GM12875 (cell line): ENCODE results near the gene LHFPL3.

Experiments
- H3K4me3 ChIP-seq: one replicate; pipeline ENCODE4 v1.5.1; 2011; ENCODE audit warnings: low read depth, low read length, control low read depth
- CTCF ChIP-seq: IDR thresholded peaks from 2 replicates; pipeline ENCODE4 v1.5.1; 2011; ENCODE audit warnings: low read depth, mild to moderate bottlenecking, control low read depth, inconsistent platforms, low read length, moderate library complexity, borderline replicate concordance; ENCODE audit not compliant: insufficient read depth

LHFPL3 gene

DNA sequence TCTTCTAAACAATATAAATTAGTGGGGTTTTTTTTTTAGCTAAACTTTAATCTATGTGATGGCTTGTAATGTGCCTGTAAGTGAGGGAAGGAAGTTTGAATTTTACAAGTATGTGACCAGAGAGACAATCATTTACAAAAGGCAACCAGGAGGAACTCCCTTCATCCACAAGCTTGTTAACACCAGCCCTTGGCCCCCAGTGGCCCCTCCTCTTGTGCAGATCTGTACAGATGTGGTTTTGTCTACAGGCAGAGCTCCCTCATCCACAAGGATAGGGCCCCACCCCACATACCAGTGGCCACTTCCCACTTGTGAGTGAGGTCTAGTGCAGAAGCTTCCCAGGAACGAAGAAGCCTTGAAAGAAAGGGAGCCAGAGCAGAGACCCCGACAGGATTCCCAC, 451.5 kb downstream of the LHFPL3 start:
- H3K4me3 ChIP-seq: no peak overlapping the region
- TF ChIP-seq CTCF: no peak

DNA sequence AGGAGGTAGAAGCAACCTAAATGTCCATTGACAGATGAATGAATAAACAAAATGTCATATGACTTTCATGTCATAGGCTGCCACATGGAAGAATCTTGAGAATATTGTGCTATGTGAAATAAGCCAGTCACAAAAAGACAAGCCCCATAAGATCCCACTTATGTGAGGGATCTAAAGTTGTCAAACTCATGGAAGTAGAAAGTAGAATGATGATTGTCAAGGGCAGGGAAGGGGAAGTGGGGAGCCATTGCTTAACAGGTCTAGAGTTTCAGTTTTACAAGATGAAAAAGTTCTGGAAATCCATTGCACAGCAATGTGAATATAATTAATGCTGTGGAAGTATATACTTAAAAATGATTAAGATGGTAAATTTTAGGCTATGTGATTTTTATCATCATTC, 456.3 kb downstream of the LHFPL3 start:
- no peak overlapping the region for H3K4me3 ChIP-seq
- no peak for TF ChIP-seq CTCF

DNA sequence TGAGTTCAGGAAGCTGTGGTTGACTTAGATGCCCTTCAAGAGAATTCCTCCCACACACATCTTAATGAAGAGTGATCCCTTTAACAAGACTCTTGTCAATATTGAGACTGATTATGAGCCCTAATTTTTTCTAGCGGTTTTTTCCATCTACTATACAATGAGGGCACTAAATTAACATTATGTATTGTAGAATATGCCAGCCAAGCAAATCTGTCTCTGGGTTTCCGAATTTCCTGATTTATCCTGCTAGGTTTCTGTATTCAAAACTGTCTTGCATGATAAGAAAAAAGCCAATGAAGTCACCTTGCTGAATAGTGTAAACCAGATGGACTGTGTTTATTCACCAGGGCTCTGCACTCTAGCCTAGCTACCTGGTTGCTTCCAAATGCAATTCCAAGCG, 461.4 kb downstream of the LHFPL3 start:
- H3K4me3 ChIP-seq: no peak overlapping the region
- TF ChIP-seq CTCF: no peak

- H3K4me3 ChIP-seq: no peak overlapping the region
- TF ChIP-seq CTCF: no peak
These were observed 462.0 kb downstream of the LHFPL3 start for GRCh38 chr7:104790440-104790839.

DNA sequence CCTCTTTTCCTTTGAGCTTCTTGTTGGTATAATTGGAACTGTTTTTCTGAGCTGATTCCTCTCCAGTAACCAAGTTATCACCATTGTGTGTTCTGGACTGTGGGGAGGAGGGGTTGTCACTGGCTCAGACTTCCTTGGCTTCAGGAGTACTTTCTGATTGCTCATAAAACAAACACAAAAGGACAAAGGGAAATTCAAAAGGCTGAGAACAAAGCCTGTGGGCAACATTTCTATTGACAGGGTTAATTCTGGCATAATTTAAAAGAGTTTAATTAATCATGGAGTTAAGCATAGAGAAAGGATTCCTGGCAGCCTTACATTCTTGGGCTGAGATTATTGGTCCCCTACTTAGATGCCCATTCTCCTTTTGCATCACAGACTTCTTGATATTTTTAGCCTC, 462.7 kb downstream of the LHFPL3 start:
- TF ChIP-seq CTCF: no peak
- no peak overlapping the region for H3K4me3 ChIP-seq

DNA sequence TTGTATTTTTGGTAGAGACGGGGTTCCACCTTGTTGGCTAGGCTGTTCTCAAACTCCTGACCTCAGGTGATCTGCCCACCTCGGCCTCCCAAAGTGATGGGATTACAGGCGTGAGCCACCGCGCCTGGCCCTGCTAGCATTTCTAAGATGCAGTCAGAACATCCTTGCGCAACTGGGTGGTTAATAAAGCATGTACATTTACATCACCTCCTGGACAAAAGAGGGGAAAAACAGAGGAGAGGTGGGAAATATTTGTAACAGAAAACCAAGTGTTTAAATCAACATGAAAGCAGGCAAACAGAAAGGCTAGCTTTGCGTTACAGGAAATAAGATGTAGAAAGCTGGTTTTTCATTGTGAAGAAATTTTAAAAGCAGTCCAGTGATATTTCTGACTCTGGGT, 464.7 kb downstream of the LHFPL3 start:
- TF ChIP-seq CTCF: no peak

GRCh38 chr7:104794154-104794553, 465.8 kb downstream of the LHFPL3 start:
- no peak for TF ChIP-seq CTCF
- no peak overlapping the region for H3K4me3 ChIP-seq

More for the DNA sequence above, 464.7 kb downstream of the LHFPL3 start:
- no peak overlapping the region for H3K4me3 ChIP-seq
